SJCRH30 (cell line): ENCODE data around the gene BANF1. TPM values are rescaled to one million over a fixed set of nuclear protein-coding genes. Genes with fewer than 3 reads are reported as not detected.

ENCODE experiments used
- DNase-seq, 2 experiments: peaks; one replicate each; pipeline ENCODE4 v3.0.0-alpha.2; 2015 to 2020
- H3K27ac ChIP-seq: fragments of 250-450 bp; sonication (Bioruptor Pico); 2 replicates; pipeline ENCODE4 v1.5.1; 2020; ENCODE audit warnings: mild to moderate bottlenecking, moderate library complexity
- H3K27me3 ChIP-seq: fragments of 250-450 bp; sonication (Bioruptor Pico); 2 replicates; pipeline ENCODE4 v1.5.1; 2020; ENCODE audit warnings: mild to moderate bottlenecking, moderate library complexity
- H3K36me3 ChIP-seq: fragments of 250-450 bp; sonication (Bioruptor Pico); 2 replicates; pipeline ENCODE4 v1.5.1; 2020; ENCODE audit warnings: mild to moderate bottlenecking, moderate library complexity
- H3K4me1 ChIP-seq: fragments of 250-450 bp; sonication (Bioruptor Pico); 2 replicates; pipeline ENCODE4 v1.5.1; 2020; ENCODE audit warnings: mild to moderate bottlenecking, moderate library complexity
- H3K4me3 ChIP-seq: fragments of 250-450 bp; sonication (Bioruptor Pico); 2 replicates; pipeline ENCODE4 v1.5.1; 2020; ENCODE audit warnings: mild to moderate bottlenecking, moderate library complexity
- H3K9me3 ChIP-seq: fragments of 250-450 bp; sonication (Bioruptor Pico); replicated peaks from 2 replicates; pipeline ENCODE4 v1.5.1; 2020; ENCODE audit warnings: mild to moderate bottlenecking, moderate library complexity
- total RNA-seq: library from RNA; depleted of rRNA; stranded (reverse); fragments of >200 nt; shearing (Covaris generic); gene quantifications from 2 replicates; pipeline ENCODE4 v1.2.3, GENCODE V29; 2014; rRNA removed

BANF1 gene
- total RNA-seq, 1 experiment from 2014 or later, result 199 TPM

DNA sequence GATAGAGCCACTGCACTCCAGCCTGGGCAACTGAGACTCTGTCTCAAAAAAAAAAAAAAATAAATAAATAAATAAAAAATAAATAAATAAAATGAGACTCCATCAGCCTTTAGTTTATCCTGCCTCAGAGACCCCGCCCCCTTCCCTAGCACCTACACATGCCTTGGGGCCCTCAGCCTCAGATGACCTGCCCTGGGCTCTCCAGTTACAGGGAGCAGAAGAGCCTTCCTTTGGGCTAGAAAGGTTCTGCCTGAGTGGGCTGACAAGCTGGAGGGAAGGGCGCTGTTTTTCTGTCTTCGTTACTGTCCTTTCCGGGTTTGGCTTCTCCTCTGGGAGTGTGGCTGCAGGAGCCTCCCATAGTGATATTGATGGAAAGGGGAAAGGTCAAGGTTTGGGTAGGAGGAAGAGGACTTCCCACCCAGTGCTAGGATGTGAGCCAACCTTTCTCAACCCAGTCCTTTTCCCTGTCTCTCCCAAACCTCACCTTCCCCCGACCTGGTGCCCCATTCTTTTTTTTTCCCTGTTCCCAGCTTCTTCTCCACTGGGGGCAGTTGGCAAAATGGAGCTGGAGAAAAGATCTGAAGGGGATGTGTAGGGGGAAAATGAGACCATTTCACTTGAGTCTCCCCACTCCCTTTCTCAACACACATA is 48.4 kb downstream of the BANF1 start:
- H3K27ac ChIP-seq, result peak overlapping the region; percentile 61
- peak; percentile 31 to 37 for DNase-seq
- peaks cover 6% of the 10 kb centered on the region for H3K4me1 ChIP-seq
- H3K36me3 ChIP-seq, result peaks cover 18% of the 10 kb centered on the region
- H3K27me3 ChIP-seq, result peaks cover 5% of the 10 kb centered on the region; the same call in 1 of the 2 replicates
- H3K9me3 ChIP-seq, result no peaks in the 10 kb centered on the region
- peak overlapping the region; percentile 86 for H3K4me3 ChIP-seq

GRCh38 chr11:66051371-66051765 is 49.1 kb downstream of the BANF1 start:
- peak overlapping the region; percentile 86 for H3K4me3 ChIP-seq
- no peaks in the 10 kb centered on the region for H3K9me3 ChIP-seq
- H3K27ac ChIP-seq, result peak overlapping the region; percentile 61
- H3K27me3 ChIP-seq, result peaks cover 3% of the 10 kb centered on the region; the same call in 1 of the 2 replicates
- H3K36me3 ChIP-seq, result peaks cover 23% of the 10 kb centered on the region
- peaks cover 6% of the 10 kb centered on the region for H3K4me1 ChIP-seq
- no peak for DNase-seq

DNA sequence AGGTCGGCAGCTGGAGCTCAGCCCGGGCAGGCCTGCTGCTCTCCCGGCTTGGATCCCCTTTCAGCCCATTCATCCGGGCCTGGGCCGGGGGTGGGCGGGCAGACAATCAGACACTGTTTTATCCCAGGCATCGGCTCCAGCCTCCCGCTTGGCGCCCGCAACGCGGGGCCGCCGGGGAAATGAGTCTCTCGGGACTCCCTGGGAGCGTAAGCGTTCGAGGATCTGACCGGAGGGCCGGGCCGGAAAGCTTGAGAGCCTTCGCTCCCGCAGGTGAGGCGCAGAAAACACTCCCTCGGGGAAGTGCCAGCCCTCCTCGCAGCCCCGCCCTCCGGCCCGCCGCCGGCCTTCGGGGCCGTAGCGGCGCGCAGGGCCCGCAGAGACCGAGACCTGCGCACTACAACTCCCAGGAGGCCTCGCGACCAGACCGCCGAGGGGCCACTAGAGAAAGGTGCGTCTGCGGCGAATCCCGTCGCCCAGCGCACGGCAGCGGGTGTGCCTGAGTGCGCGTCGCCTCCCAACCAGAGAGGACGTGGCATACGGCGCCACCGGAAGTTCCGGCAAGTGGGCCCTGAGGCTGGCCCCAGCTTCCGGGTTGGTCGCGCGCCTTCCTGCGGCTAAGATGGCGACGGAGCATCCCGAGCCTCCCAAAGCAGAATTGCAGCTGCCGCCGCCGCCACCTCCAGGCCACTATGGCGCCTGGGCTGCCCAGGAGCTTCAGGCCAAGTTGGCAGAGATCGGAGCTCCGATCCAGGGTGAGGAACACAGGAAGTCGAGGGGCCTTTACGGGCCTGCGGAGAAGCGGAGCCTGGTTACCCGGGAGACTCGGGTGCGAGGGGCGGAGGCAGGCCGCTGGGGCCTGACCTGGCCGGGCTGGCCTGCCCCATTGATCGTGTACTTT is 49.7 kb downstream of the BANF1 start, which contains the start of gene SF3B2:
SF3B2 (plus strand) TSS at position 599 of the 898 bp plus-strand sequence; CDS start at position 620, 21 bp downstream.
- no peaks in the 10 kb centered on the region for H3K27me3 ChIP-seq
- H3K9me3 ChIP-seq, result no peaks in the 10 kb centered on the region
- peaks cover 6% of the 10 kb centered on the region for H3K4me1 ChIP-seq
- H3K4me3 ChIP-seq, result peak within 1 kb of the TSS; percentile 86
- peak; percentile 98 to 99 for DNase-seq
- H3K27ac ChIP-seq, result peak within 1 kb of the TSS; percentile 61
- peaks cover 29% of the 10 kb centered on the region for H3K36me3 ChIP-seq

DNA sequence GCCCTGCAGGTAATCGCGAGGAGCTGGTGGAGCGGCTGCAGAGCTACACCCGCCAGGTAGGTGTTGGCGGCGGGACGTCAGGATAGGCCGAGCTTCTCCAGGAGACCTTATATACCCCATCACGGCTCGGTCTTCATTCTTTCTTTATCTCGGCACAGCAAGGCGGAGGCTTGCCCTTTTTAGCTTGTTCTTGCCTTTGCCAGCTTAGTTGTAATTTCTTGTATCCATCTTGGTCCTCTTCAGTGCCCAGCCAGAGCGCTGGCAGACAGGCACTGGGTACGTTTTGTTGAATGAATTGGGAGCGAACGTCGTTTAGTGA is 50.3 kb downstream of the BANF1 start:
- Histone ChIP-seq H3K36me3 (peaks cover 35% of the 10 kb centered on the region), H3K4me3 (peak overlapping the region; percentile 86), H3K27me3 (no peaks in the 10 kb centered on the region), H3K9me3 (no peaks in the 10 kb centered on the region), H3K4me1 (peaks cover 6% of the 10 kb centered on the region), H3K27ac (peak overlapping the region; percentile 61)
- no peak for DNase-seq

Other genes with a start within 250 kb of the BANF1 start
- gene AP5B1, start 221.5 kb upstream of the BANF1 start, total RNA-seq, result 1.8 and 2.0 TPM in 2 replicates
- not detected in 2 replicates for gene OVOL1, start 215.4 kb upstream of the BANF1 start, total RNA-seq
- gene SNX32, start 168.5 kb upstream of the BANF1 start, total RNA-seq, result 0.04 TPM in 1 of 2 replicates, not detected in the other
- gene CFL1, start 144.3 kb upstream of the BANF1 start, total RNA-seq, result 743 and 763 TPM in 2 replicates
- 31.1 and 35.1 TPM in 2 replicates for gene MUS81, start 142.1 kb upstream of the BANF1 start, total RNA-seq
- gene EFEMP2, start 129.7 kb upstream of the BANF1 start, total RNA-seq, result 21.5 and 23.9 TPM in 2 replicates
- gene CTSW, start 122.7 kb upstream of the BANF1 start, total RNA-seq, result not detected in 2 replicates
- 64.3 and 68.1 TPM in 2 replicates for gene FIBP, start 114.0 kb upstream of the BANF1 start, total RNA-seq
- gene CCDC85B, start 111.8 kb upstream of the BANF1 start, total RNA-seq, result 25.2 and 30.6 TPM in 2 replicates
- gene FOSL1, start 102.1 kb upstream of the BANF1 start, total RNA-seq, result 1.5 and 1.9 TPM in 2 replicates
- 9.2 and 10.3 TPM in 2 replicates for gene C11orf68, start 83.4 kb upstream of the BANF1 start, total RNA-seq
- gene DRAP1, start 83.1 kb upstream of the BANF1 start, total RNA-seq, result 72.7 and 77.7 TPM in 2 replicates
- gene TSGA10IP, start 57.0 kb upstream of the BANF1 start, total RNA-seq, result not detected in 2 replicates
- gene SART1, start 40.8 kb upstream of the BANF1 start, total RNA-seq, result 52.3 and 63.5 TPM in 2 replicates
- gene EIF1AD, start 346 bp upstream of the BANF1 start, total RNA-seq, result 52.9 and 55.1 TPM in 2 replicates
- not detected in 2 replicates for gene CST6, start 9.5 kb downstream of the BANF1 start, total RNA-seq
- 0.24 and 0.51 TPM in 2 replicates for gene CATSPER1, start 24.0 kb downstream of the BANF1 start, total RNA-seq
- gene GAL3ST3, start 46.7 kb downstream of the BANF1 start, total RNA-seq, result not detected in 2 replicates
- 163 and 169 TPM in 2 replicates for gene SF3B2, start 49.9 kb downstream of the BANF1 start, total RNA-seq
- gene PACS1, start 67.8 kb downstream of the BANF1 start, total RNA-seq, result 11.8 and 12.5 TPM in 2 replicates